Uterus (tissue), 4 donors: ENCODE data around the gene BDH1. TPM values are rescaled to one million over a fixed set of nuclear protein-coding genes. Genes with fewer than 3 reads are reported as not detected.

Experiments
- DNase-seq, 2 donors: peaks; one replicate each; pipeline ENCODE4 v3.0.0-alpha.2; 2019 to 2020
- H3K27ac ChIP-seq, 2 donors: fragments of 200-600 bp; sonication (generic); 1 replicate in 1 of 2; 2 replicates in 1 of 2; pipeline ENCODE4 v1.5.1; 2016 to 2018
- H3K27me3 ChIP-seq, 2 donors: fragments of 200-600 bp; sonication (generic); one replicate each; pipeline ENCODE4 v1.5.1; 2018 to 2019; ENCODE audit warnings: control low read depth in 1 of 2
- H3K36me3 ChIP-seq, 2 donors: fragments of 200-600 bp; sonication (generic); one replicate each; pipeline ENCODE4 v1.5.1; 2019; ENCODE audit warnings: control low read depth in 1 of 2
- H3K4me1 ChIP-seq, 2 donors: fragments of 200-600 bp; sonication (generic); one replicate each; pipeline ENCODE4 v1.5.1; 2018 to 2019; ENCODE audit warnings: control low read depth in 1 of 2
- H3K4me3 ChIP-seq, 2 donors: fragments of 200-600 bp; sonication (generic); 1 replicate in 1 of 2; 2 replicates in 1 of 2; pipeline ENCODE4 v1.5.1; 2018 to 2019; ENCODE audit warnings: mild to moderate bottlenecking in 1 of 2
- H3K9me3 ChIP-seq, 2 donors: fragments of 200-600 bp; sonication (generic); one replicate each; pipeline ENCODE4 v1.5.1; 2019; ENCODE audit warnings: control low read depth in 1 of 2
- CTCF ChIP-seq, 4 experiments: fragments of 200-600 bp in 2 of 4; fragments of 450-650 bp in 2 of 4; sonication (generic) in 2 of 4; IDR thresholded peaks; one replicate each; pipeline ENCODE4 v1.5.1; 2016 to 2019; ENCODE audit warnings: antibody characterized with exemption in 4 of 4, mild to moderate bottlenecking in 2 of 4, moderate library complexity in 1 of 4
- POLR2A ChIP-seq, 2 donors: fragments of 450-650 bp; IDR thresholded peaks; one replicate each; pipeline ENCODE4 v1.6.1; 2016; ENCODE audit warnings: antibody characterized with exemption in 2 of 2, mild to moderate bottlenecking in 1 of 2, moderate library complexity in 1 of 2
- intact Hi-C: fragments of 100-400 bp; cut with DNase I; formaldehyde crosslinking; loops from one replicate; pipeline ENCODE4 v1.15.1; 2023; ENCODE audit warnings: low total_unique reads
- small RNA-seq: library from RNA; depleted of rRNA; stranded (forward); fragments of <200 nt; gene quantifications from one replicate; pipeline ENCODE3, GENCODE V24; 2016
- total RNA-seq, 4 donors: library from RNA; depleted of rRNA in 3 of 4; stranded (reverse); fragments of >200 nt in 3 of 4; gene quantifications; one replicate each; pipeline versions ENCODE4 v1.1.0 to v1.2.4, GENCODE V29; 2014 to 2023
- donor health status: DM: yes; HTN: yes; CAD: no.

BDH1 gene
- total RNA-seq, 4 donors from 2014 or later: 4.4 to 23.1 (median 8.6) TPM

- TF ChIP-seq POLR2A (IDR thresholded peaks at IDR 0.05): no peak
- TF ChIP-seq CTCF (IDR thresholded peaks at IDR 0.05): no peak
- Histone ChIP-seq H3K36me3 (no peaks in the 10 kb centered on the region), H3K4me3 (no peak overlapping the region), H3K27ac (no peak overlapping the region), H3K27me3 (no peaks in the 10 kb centered on the region), H3K9me3 (no peaks in the 10 kb centered on the region), H3K4me1 (no peaks in the 10 kb centered on the region)
- intact Hi-C loops: no loop called here
- no peak for DNase-seq
Observed at GRCh38 chr3:197460639-197461038, 95.1 kb downstream of the BDH1 start.

DNA sequence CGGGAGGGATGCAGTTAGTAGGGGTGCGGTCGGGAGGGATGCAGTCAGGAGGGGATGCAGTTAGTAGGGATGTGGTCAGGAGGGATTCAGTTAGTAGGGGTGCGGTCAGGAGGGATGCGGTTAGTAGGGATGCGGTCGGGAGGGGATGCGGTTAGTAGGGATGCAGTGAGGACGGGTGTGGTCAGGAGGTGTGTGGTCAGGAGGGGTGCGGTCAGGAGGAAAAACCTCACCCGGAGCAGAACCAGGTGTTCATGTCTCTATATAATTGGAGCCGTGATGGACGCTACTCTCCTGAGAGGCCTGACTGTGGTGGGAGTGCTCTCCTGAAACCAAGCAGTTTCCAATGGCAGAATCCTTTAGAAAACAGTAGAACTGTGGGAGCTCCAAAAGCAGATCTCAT, 95.8 kb downstream of the BDH1 start:
- no peak overlapping the region for H3K27ac ChIP-seq
- DNase-seq: no peak
- H3K36me3 ChIP-seq: no peaks in the 10 kb centered on the region
- TF ChIP-seq POLR2A (IDR thresholded peaks at IDR 0.05): no peak
- no peak for TF ChIP-seq CTCF (IDR thresholded peaks at IDR 0.05)
- intact Hi-C loops: no loop called here
- H3K27me3 ChIP-seq: no peaks in the 10 kb centered on the region
- H3K4me3 ChIP-seq: no peak overlapping the region
- no peaks in the 10 kb centered on the region for H3K4me1 ChIP-seq
- H3K9me3 ChIP-seq: no peaks in the 10 kb centered on the region

Small RNA genes within 50 kb of the gene (small RNA-seq; reads per million reads assigned to genes)
- not detected for gene AC132008.1

Other genes starting within 250 kb of the BDH1 start
- 10 to 100 TPM in 3 of 4 donors, 1 to 10 TPM in 1; 8.2 to 36.4 (median 13.9) TPM for gene RUBCN, start 180.9 kb upstream of the BDH1 start, total RNA-seq
- gene FYTTD1, start 193.9 kb upstream of the BDH1 start, total RNA-seq: 100 to 1,000 TPM in 1 of 4 donors, 10 to 100 TPM in 3; 22.5 to 100 (median 45.5) TPM
- gene LRCH3, start 235.3 kb upstream of the BDH1 start, total RNA-seq: 100 to 1,000 TPM in 2 of 4 donors, 10 to 100 TPM in 2; 73.5 to 108 (median 100) TPM